Measurements from ENCODE around the gene ST8SIA1.

- no peak for TF ChIP-seq CTCF (IDR thresholded peaks at IDR 0.05; ENCODE audit: low read depth, low read length, poor library complexity, severe bottlenecking)
- TF ChIP-seq EZH2phosphoT487 (IDR thresholded peaks at IDR 0.05; ENCODE audit: borderline replicate concordance, low read length) = no peak
Observed at GRCh38 chr12:22188431-22188830, 146.1 kb downstream of the ST8SIA1 start.
